Esophagus squamous epithelium (tissue), 5 donors: Measurements from ENCODE around the gene TRIP13. TPM values are rescaled to one million over a fixed set of nuclear protein-coding genes. Genes with fewer than 3 reads are reported as not detected.
A peak's percentile ranks its signal among the peaks of the same experiment; 100 is the strongest.

ENCODE experiments used
- DNase-seq: peaks from one replicate; lab custom pipeline; 2025; lab: John Stamatoyannopoulos, UW
- H3K27ac ChIP-seq, 4 donors: fragments of 200-600 bp; sonication (generic); one replicate each; pipeline ENCODE4 v1.5.1; 2016 to 2019; ENCODE audit warnings: mild to moderate bottlenecking in 1 of 4
- H3K27me3 ChIP-seq, 4 donors: fragments of 200-600 bp; sonication (generic); 1 replicate in 3 of 4; 2 replicates in 1 of 4; pipeline versions ENCODE4 v1.5.1 to v1.6.0; 2017 to 2021; ENCODE audit warnings: antibody characterized with exemption in 1 of 4
- H3K36me3 ChIP-seq, 3 donors: fragments of 200-600 bp; sonication (generic); one replicate each; pipeline ENCODE4 v1.5.1; 2016 to 2019
- H3K4me1 ChIP-seq, 3 donors: fragments of 200-600 bp; sonication (generic); one replicate each; pipeline ENCODE4 v1.5.1; 2017 to 2019
- H3K4me3 ChIP-seq, 4 donors: fragments of 200-600 bp; sonication (generic); 1 replicate in 3 of 4; 2 replicates in 1 of 4; pipeline ENCODE4 v1.5.1; 2016 to 2019; ENCODE audit warnings: mild to moderate bottlenecking in 2 of 4, moderate library complexity in 1 of 4
- H3K9me3 ChIP-seq, 3 donors: fragments of 200-600 bp; sonication (generic); one replicate each; pipeline ENCODE4 v1.5.1; 2016 to 2019
- POLR2A ChIP-seq, 4 donors: fragments of 450-650 bp; IDR thresholded peaks; one replicate each; pipeline ENCODE4 v1.6.1; 2017; ENCODE audit warnings: antibody characterized with exemption in 4 of 4, mild to moderate bottlenecking in 4 of 4, moderate library complexity in 3 of 4
- WGBS, 2 donors: methylation state at CpG; one replicate each; pipeline ENCODE4 v1.1.5; 2018; 5-methylcytosine and 5-hydroxymethylcytosine counted together
- intact Hi-C: fragments of 100-400 bp; cut with DNase I; formaldehyde crosslinking; loops from one replicate; pipeline ENCODE4 v1.15.0; 2022
- total RNA-seq, 4 donors: library from RNA; depleted of rRNA; stranded (reverse); fragments of >200 nt; gene quantifications; one replicate each; pipeline ENCODE4 v1.1.0, GENCODE V29; 2016
- TF ChIP-seq, protein P1 (sequence below), 6 experiments: fragments of 450-650 bp in 4 of 6; fragments of 200-600 bp in 2 of 6; sonication (generic) in 2 of 6; IDR thresholded peaks; one replicate each; pipeline ENCODE4 v1.5.1; 2016 to 2019; ENCODE audit warnings: antibody characterized with exemption in 6 of 6, mild to moderate bottlenecking in 4 of 6, moderate library complexity in 4 of 6
- donor health status: DM: yes; HTN: yes; CAD: no.

TRIP13 gene
- total RNA-seq, 4 donors from 2014 or later: 3.2 to 17.7 (median 9.5) TPM

DNA sequence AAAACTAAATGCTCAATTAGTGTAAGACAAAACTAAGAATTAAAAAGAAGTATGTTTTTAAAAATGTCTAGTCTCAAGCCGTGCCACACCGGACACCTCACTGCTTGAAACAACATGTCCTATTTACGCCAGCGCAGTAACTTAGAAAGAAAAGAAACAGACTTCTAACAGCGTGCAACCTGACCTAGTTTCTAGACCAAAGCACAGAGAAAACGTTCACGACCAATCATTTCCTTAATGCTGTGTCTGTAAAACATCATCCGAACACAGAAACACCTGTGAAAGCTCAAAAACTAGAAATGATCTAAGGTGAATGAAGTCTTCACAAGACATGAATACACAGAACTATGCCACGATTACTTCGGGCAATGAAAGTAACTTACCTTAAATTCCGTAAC lies 4.0 kb upstream of the TRIP13 start:
- H3K27me3 ChIP-seq: no peaks in the 10 kb centered on the region
- peaks cover 15 to 29% (median 19%) of the 10 kb centered on the region in 3 donors for H3K4me1 ChIP-seq
- H3K27ac ChIP-seq: no peak overlapping the region
- H3K36me3 ChIP-seq: peaks cover 8 to 79% (median 36%) of the 10 kb centered on the region in 3 donors
- intact Hi-C loops: no loop called here
- no peak for TF ChIP-seq POLR2A (IDR thresholded peaks at IDR 0.05)
- TF ChIP-seq, protein P1, sequence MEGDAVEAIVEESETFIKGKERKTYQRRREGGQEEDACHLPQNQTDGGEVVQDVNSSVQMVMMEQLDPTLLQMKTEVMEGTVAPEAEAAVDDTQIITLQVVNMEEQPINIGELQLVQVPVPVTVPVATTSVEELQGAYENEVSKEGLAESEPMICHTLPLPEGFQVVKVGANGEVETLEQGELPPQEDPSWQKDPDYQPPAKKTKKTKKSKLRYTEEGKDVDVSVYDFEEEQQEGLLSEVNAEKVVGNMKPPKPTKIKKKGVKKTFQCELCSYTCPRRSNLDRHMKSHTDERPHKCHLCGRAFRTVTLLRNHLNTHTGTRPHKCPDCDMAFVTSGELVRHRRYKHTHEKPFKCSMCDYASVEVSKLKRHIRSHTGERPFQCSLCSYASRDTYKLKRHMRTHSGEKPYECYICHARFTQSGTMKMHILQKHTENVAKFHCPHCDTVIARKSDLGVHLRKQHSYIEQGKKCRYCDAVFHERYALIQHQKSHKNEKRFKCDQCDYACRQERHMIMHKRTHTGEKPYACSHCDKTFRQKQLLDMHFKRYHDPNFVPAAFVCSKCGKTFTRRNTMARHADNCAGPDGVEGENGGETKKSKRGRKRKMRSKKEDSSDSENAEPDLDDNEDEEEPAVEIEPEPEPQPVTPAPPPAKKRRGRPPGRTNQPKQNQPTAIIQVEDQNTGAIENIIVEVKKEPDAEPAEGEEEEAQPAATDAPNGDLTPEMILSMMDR (IDR thresholded peaks at IDR 0.05): no peak
- DNase-seq: no peak
- H3K9me3 ChIP-seq: no peaks in the 10 kb centered on the region
- H3K4me3 ChIP-seq: no peak overlapping the region
- WGBS, 2 donors: 91 to 92% methylated on average over 11 of the region's 11 CpGs

GRCh38 chr5:889075-889710 lies 3.5 kb upstream of the TRIP13 start:
- intact Hi-C loops: no loop called here
- H3K27ac ChIP-seq: no peak overlapping the region
- WGBS, 2 donors: 90 to 95% methylated on average over 9 to 11 of the region's 15 CpGs
- TF ChIP-seq POLR2A (IDR thresholded peaks at IDR 0.05): no peak
- TF ChIP-seq, protein P1 (IDR thresholded peaks at IDR 0.05): no peak
- H3K27me3 ChIP-seq: no peaks in the 10 kb centered on the region
- peaks cover 17 to 33% (median 20%) of the 10 kb centered on the region in 3 donors for H3K4me1 ChIP-seq
- peaks cover 5 to 73% (median 32%) of the 10 kb centered on the region in 3 donors for H3K36me3 ChIP-seq
- H3K4me3 ChIP-seq: no peak overlapping the region
- no peaks in the 10 kb centered on the region for H3K9me3 ChIP-seq
- DNase-seq: no peak

- no peaks in the 10 kb centered on the region for H3K9me3 ChIP-seq
- intact Hi-C loops: no loop called here
- peaks cover 17 to 33% (median 20%) of the 10 kb centered on the region in 3 donors for H3K4me1 ChIP-seq
- TF ChIP-seq, protein P1 (IDR thresholded peaks at IDR 0.05): no peak
- TF ChIP-seq POLR2A (IDR thresholded peaks at IDR 0.05): no peak
- H3K27me3 ChIP-seq: no peaks in the 10 kb centered on the region
- H3K27ac ChIP-seq: peak overlapping the region; percentile 77 to 97 (median 92)
- peaks cover 0 to 52% (median 19%) of the 10 kb centered on the region in 3 donors for H3K36me3 ChIP-seq
- WGBS, 2 donors: 61 to 79% methylated on average over 22 to 23 of the region's 34 CpGs
- H3K4me3 ChIP-seq: peak overlapping the region; percentile 64 to 92 (median 83)
- DNase-seq: no peak
Measured at GRCh38 chr5:891117-891836, 1.4 kb upstream of the TRIP13 start.

- peak overlapping the region; percentile 77 to 97 (median 92) for H3K27ac ChIP-seq
- no peak for TF ChIP-seq POLR2A (IDR thresholded peaks at IDR 0.05)
- TF ChIP-seq, protein P1 (IDR thresholded peaks at IDR 0.05): no peak
- H3K9me3 ChIP-seq: no peaks in the 10 kb centered on the region
- intact Hi-C loops: no loop called here
- DNase-seq: no peak
- H3K4me3 ChIP-seq: peak overlapping the region; percentile 64 to 92 (median 83)
- H3K27me3 ChIP-seq: no peaks in the 10 kb centered on the region
- peaks cover 0 to 46% (median 13%) of the 10 kb centered on the region in 3 donors for H3K36me3 ChIP-seq
- WGBS, 2 donors: 15% methylated on average over 19 of the region's 25 CpGs; no CpG with 5 or more reads in 1 of the 2 donors
- peaks cover 17 to 33% (median 20%) of the 10 kb centered on the region in 3 donors for H3K4me1 ChIP-seq
Measured at GRCh38 chr5:891837-892393, 769 bp upstream of the TRIP13 start.
